GM18907 (cell line): ENCODE data around the gene CTBP2.
"Not testable (repeated sequence)": the region's sequence is repeated elsewhere in the genome, so short reads cannot be mapped to it uniquely, and the experiment has no call there.

Experiments
- ATAC-seq: cut with Tn5 transposase; IDR thresholded peaks from one replicate; pipeline ENCODE4 v1.9.1; 2021; ENCODE audit warnings: mild to moderate bottlenecking, moderate library complexity; ENCODE audit not compliant: unreplicated experiment

CTBP2 gene

DNA sequence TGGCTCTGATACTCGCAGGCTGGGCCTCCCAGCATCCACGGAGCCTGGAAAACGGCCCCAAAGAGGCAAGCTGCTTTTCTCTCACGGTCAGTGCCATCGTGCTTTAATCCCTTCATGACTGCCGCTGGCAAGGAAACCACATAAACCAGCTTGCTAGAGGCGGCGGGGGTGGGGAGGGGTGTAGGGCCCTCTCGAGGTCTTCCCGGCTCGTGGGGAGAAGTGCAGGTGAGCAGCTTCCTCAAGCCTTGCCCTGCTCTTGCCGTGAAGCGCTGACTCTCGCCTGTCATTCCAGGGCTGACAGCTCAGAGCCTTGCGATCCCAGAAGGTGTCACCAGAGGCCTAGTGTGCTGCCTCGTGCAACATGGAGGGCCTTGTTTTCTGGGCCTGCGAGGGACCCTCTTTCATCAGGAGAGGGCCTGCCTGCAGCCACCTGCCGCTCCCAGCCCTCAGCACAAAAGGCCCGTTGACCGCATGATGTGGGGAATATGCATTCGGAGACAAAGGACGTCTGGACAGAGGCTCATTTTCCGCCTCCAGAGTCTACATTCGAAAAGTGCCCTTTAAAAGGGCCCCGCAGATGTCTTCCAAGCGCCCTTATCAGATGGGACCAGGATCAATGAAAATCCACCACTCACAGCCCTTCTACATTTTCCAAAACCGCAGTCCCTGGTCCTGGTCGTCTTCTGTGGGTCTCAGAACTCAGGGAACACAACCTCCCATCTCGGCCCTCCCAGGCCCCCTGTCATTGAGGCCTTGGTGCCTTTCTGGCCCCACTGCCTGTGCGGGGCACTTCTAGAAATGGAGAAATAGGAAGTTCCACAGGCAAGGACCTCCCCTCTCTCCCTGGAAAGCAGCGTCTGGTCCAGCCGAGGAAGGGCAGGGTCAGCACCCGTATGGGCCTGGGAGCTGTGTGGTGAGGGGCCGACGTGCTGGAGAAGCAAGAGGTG lies 159.7 kb downstream of the CTBP2 start:
- no peak for ATAC-seq

DNA sequence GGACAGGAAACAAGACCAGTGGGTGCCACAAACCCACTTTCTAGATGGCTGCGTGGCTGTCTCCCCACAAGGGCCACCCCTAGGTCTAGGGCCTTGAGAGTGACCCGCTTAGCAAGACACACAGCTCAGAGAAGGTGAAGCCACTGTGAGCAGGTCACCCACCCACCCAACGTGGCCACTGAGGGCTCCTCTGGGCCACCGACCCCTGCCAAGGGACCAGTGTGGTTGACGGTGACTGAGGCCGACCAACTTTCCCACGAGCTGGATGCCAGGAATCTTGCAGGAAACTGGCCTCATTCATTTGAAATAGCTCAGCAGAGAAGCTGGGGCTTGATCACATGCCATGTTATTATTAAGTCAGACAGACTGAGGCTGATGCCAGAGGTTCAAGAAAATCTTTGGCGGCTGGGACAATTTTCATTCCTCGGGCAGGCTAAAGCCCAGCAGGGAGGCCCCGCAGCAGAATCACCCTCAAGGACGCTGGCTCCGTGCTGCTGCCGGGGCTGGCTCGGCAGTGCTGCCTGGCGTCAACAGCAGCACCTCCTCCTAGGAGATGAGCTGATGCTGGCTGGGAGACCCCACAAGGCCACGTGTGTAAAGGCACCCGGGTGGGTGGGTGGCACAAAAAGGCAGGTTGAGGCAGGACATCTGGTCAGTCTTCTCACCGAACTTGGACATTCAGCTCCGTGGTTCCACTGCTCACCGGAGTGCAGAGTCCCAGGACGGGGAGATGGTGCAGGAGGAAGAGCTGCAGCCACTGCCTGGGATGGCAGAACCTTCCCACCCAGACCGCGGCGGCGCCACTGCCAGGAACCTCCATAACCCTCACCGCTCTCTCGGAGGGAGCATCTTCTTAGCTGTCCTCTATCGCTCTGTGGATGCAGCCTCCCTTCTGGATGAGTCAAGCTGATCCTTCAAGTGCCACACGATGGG lies 160.7 kb downstream of the CTBP2 start:
- ATAC-seq, result no peak

DNA sequence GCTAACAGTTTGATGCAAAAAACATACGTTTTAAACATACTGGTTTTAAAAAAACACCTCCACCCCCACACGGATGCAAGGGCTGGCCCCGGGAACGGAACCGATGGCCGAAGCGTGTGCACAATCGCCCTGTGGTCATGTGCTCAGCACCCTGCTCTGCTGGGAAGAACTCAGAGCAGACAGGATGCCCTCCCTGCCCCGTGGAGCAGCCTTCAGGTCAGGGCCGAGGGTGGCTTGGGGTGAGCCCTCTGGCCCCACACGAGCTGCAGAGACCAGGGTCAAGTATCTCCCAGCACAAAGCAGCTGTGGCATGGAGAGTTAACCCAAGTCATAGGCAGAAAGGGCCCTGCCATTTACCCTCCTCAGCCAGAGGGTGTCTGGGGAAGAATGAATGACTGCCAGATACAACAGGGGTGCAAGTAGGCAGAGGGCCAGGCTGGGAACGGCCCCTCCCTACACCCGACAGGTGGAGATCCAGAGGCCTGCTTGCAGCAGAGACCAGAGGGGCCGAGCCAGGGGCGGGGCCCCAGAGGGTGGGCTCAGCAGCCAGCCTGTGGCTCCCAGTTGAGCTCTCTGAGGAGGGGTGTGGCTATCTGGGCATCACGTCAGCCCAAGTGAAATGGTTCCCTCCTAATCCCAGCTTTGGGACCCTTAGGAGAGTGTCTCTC lies 161.6 kb downstream of the CTBP2 start:
- no peak for ATAC-seq

DNA sequence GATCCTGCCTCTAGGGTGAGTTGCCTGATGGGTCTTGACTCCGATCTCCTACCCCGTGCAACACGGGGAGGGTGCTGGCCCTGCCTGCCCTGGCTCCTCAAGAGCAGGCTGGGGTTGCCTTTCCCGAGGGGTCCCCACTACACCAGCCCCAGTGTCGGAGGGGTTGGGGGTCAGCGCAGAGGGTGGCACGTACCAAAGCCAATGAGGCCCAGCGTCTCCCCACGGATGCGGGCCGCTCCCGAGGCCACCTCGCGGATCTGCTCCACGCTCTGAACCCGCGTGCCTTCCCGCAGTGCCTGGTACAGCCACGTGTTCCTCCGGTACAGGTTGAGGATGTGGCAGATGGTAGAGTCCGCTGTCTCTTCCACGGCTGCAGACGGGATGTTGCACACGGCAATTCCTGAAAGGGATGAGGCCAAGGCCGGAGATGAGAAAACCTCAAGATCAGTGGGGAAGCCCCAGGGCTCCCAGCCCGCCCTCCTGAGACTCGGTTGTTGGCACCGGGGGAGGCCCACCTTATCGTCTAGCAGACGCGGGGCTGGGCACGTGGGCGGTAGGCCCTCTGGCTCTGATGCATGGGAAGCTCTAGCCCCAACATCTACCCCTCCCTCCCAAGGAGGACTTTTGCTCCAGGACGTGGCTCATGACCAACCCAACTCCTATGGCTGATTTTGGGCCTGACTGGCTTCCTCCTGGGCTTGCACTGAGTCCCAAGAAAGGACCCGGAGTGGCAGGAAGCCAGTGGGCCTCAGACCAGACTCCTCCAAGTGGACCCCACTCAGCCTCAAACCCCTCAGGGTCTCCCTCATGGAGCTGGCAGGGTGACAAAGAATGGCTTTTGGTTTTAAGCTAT lies 162.4 kb downstream of the CTBP2 start:
- ATAC-seq, result no peak

DNA sequence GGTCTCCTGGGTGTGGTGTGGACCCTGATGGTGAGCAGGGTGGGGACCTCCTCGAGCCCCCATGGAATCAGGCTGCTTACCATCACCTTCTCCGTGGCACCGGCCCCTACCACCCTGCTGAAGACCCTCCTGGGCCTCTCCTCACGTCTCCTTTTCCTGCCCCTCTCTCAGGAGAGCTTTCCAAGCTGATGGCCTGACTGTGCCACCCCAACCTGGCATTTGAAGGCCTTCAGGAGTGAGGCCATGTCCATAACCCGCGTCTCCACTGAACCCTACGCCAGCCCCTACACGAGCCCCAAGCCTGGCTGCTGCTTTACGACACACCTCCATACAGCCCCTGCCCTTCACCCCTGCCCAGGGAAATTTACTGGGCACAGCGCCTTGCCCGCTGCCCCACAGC lies 163.1 kb downstream of the CTBP2 start:
- no peak for ATAC-seq

DNA sequence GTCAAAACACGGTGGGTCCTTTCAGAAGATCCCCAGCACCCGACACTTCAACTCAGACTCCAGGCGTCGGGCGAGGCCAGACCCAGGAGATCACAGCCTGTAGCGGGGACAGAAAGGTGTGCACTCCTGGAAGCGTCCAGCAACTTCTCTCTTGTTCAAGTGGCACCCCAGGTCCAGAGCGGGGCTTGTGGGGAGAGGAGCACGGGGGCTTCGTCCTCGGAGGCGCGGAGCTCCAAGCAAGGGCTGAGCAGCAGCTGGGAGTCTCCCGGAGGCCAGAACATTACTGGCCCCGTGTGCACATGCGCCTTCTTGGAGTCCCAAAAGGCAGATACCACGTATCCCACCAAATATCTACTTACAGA lies 163.5 kb downstream of the CTBP2 start:
- ATAC-seq, result no peak

DNA sequence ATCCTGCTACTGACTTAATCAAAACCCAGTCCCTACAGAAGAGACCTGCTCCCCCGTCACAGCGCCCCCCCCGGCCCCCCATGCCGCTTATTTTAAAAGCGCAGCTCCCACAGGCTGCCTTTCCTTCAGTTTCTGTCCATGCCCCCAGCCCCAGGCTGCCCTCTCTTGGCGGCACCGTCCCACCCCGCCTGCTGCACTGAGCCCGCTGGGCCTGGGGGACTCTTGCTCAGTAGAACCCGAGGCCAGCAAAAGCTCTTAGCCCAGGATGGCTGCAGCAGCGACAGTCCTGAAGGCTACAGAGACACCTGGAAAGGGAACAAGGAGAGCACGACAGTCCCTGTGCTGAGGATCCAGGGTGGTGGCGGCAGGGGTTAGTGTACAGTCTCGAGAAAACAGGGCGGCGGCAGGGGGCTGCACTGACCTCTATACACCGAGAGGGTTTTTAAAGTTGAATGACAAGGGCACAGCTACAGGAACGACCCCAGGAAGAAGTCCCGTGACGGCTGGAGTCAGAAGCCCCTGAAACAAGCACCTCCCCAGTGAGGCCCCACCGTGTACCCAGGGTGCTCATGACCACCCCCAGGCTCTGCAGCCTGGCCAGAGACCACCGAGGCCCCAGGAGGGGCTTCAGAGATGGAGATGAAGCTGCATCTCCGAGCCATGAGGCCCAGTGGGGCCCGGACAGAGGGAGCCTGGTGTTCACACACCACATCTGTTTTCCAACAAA lies 164.1 kb downstream of the CTBP2 start:
- no peak for ATAC-seq

DNA sequence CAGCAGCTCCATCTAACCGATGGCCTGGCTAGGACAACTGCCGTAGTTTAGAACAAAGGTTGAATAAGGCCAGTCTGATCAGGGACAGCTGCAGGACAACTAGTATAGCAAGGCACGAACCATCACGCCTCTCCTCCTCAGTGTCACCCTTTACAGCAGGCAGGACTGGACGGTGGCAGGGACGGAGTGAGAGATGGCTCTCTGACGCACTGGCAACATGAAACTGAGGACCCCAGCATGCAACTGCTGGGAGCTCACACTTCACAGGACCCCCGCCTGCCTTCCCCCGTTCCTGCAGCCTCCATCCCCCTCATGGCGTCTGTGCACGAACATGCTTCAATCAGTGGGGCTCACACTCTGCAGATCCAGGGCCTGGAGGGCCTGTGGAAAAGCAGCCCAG lies 164.8 kb downstream of the CTBP2 start:
- ATAC-seq, result no peak

DNA sequence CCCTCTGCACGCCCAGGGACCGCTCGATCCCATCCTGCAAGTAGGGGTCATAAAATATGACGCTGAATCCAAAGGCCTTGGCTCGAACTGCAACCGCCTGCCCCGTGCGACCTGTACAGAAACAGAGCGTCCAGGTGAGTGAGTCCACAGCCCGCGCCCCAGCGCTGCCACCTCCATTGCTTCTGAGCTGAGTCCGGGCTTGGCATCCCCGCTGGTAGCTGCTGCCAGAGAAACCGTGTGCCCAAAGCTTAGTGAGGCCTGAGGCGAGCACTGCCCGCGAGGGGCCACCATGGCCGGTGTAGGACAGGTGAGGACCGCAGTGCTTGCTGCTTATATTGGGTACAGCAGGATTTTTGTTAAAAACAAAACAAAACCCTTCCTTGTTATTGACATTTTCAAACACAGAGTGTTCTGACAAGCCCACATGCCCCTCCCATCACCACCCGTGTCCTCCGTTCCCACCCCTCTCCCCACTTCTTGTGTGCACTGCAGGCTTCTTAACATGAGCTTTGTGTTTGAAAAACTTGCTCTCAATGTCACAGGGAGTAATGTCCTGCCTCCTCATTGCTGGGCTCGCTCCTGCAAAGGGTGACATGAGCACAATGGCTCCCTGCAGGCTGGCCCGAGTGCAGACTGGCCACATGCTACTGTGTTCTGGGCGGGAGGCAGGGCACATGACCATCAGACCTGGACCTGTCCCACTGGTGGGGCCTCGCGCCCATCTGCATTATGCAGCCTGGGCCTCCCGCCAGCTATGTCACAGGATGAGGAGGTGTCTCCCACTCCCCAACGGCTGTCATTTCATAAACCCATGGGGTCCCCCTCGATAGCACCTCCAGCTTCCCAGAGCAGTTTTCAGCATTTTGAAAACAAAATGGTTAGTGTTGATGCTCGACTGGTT lies 165.5 kb downstream of the CTBP2 start:
- no peak for ATAC-seq

DNA sequence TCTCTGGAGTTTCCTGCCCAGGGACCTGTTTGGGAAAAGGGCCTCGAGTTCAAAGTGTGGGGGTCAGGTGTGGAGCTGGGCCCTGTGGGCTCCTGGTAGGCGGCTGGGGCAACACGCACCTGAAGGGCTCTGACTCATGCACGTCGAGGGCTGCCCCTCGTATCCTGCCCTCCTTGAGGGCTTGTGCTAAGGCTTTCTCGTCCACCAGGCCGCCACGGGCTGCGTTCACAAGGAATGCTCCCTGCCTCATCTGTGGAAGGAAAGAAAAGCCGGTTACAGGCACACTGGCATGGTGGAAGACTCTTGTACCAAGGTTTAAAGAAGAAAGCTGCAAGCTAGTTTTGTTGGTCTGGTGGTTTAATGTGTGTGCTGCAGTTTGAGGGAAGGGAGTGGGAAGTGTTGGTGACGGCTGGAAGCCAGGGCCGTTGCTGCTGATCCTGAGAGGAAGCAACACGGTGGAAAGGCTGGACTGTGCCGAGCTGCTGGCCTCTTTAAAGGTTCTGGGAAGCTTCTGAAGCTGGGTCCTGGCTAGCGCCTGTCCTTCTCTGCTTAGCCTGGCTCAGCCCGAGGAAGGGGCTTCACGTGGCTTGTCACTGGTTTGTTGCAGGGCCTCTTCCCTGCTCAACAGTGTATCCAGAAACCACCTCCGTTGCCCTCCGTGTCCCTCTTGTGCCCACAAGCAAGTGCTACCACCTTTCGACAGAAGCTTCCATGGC lies 166.5 kb downstream of the CTBP2 start:
- no peak for ATAC-seq

DNA sequence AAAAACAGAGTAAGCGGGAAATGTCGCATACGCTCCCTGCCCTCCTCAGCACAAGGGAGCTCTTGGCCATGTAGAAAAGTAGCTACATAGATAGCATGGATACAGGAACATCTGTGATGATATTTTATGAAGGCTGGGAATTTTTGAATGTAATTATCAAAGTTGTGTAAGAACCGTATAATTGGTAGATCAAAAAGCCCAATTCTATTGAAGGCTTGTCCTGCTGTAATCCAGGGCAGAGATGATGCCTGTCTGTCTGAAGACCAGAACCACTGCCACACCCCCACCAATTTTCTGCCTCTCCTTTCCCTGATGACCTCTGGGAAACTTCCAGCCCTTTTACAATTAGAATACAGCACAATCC lies 167.0 kb downstream of the CTBP2 start:
- ATAC-seq, result no peak

DNA sequence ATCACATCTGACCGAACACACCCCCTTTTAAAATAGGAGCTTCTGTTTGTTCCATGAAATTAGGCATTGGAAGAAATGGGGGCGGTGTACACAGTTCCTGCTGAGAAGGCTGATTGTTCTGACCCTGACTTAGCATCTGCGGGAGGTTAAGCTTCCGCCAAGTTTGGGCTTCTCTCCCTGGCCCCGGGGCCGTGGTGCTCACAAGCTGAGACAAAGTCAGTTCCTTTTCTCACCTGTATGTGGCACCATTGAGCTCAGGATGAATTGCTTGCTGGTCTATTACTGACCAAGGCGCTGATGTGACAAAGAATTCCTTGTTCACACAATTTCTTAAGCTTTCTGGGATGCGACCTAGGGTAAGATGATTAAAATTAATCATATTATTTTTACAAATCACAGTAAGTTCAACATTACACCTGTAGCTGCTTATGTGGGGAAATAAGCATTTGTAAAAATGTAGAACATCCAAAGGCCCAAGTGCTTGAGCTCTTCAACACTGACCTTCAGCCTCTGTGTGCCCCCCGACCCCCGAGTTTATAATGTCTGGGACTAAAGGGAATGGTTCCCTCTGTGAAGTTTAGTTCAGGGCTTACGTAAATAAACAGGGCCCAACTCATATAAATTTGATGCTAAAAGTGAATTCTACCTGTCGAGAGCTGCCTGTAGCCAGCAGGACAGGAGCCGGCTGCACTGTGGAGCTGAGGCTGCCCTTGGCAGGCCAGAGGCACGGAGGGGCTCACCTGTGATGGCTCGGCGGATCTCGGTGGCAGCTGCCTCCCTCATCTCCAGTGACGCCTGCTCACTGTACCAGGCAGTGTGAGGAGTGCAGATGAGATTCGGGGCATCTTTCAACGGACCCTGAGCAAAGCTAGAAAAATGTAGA lies 167.7 kb downstream of the CTBP2 start:
- no peak for ATAC-seq

DNA sequence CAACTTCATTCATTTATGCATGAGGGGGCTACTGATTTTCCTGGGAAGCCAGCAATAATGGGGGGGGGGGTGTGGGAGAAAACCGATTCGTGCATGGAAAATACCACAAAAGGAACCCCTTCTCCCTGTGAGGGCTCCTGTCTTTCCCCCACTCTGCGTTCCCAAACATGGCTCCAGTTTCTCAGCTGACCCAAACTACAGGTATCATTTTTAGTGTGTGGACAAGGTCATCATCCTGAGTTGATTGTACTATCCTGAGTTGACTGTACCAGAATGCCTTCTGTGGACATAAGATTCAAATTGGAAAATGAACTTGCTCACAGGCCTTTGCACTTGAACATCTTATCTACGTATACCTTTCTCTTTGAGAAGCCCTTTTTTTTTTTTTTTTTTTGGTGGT lies 168.5 kb downstream of the CTBP2 start:
- ATAC-seq, result no peak

DNA sequence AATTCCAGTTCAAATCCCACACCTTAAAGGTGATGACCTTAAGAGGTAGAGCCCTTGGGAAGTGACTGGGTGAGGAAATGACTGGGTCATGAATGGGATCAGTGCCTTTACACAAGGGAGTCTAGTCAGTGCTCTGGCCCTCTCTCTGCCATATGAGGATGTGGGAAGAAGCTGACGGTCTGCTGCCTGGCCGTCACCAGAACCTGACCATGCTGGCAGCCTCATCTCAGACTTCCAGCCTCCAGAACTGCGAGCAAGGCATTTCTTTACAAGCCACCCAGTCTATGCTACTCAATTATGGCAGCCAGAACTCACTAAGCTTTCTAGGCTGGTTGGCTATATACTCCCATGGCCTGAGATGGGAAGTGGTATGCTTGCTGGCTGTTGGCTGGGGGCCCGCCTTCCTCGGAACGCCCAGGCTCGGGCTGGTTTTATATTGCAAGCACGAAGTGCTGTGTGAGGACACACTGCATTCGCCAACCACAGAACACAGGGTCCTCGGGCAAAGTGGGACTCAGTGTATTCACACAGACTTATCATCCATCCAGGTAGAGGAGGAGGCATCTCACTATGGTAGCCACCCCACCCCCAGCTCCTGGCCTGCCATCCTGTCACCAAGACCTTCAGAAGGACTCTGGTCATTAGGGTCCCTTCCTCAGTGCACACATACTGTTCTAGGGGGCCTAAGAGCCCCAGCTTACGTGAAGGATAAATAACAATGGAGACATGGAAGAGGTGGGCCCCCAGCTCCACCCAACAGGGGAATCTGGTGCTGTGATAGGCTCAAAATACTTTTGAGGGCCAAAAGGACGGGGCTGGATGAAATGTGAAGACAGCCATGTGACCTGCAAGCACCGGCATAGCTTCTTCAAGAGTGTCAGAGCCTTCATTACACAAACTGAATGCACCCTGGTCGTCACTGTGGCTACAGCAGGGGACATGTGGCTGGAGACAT lies 169.4 kb downstream of the CTBP2 start:
- ATAC-seq, result no peak

DNA sequence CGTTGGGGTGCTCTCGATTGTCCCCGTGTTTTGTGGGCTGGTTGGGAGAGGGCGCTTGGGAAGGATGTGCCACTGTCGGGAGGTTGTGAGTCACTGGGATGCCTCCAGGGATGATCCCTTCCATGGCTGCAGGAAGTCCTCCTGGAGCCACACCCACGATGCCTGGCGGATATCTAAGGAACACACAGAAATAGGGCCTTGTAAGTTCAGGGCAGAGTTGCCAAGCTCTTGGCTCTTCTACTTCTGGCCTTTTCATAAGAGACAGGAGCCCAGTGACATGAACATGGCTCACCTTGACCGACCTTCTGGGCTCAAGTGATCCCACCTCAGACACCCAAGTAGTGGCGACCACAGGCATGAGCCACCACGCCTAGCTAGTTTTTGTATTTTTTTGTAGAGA lies 170.8 kb downstream of the CTBP2 start:
- no peak for ATAC-seq

DNA sequence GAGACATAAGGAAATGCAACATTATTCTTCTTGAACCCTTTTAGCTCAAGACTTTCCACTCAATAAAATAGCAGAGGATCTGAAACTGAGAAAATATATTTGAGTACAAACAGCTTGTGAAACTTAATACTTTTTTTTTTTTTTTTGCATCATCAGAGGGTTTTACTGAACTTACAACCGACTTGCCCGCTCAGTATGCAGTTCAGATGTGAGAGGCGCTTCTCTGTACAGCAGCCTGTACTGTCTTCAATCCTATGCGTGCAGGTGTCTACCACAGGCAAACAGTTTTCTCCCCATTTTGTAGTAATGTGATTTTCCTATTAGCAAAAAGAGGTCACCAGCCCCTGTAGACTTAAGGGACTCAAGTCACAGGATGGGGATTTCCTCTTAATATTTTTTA lies 171.6 kb downstream of the CTBP2 start:
- ATAC-seq, result not testable (repeated sequence)
